Common myeloid progenitor, CD34-positive (primary cell): ENCODE data around the gene TMEM54.
A peak's percentile ranks its signal among the peaks of the same experiment; 100 is the strongest.

Experiments used
- CTCF ChIA-PET: fragments of 350-600 bp; sonication (Branson Sonifier 250); formaldehyde crosslinking; loops from one replicate; lab custom pipeline; 2021; ENCODE audit warnings: antibody characterized with exemption; lab: Charles Lee
- POLR2A ChIA-PET: fragments of 350-600 bp; sonication (Branson Sonifier 250); formaldehyde crosslinking; loops from one replicate; lab custom pipeline; 2021; ENCODE audit warnings: antibody characterized with exemption; lab: Charles Lee
- DNase-seq, 3 donors: peaks; one replicate each; pipeline versions ENCODE4 v3.0.0 to v3.0.0-alpha.2; 2013
- H3K27ac ChIP-seq, 2 experiments: 1 replicate in 1 of 2; 2 replicates in 1 of 2; pipeline ENCODE4 v1.7.0; 2013; ENCODE audit warnings: inconsistent platforms in 2 of 2, low read length in 2 of 2, mild to moderate bottlenecking in 2 of 2, low read depth in 1 of 2, moderate library complexity in 1 of 2; ENCODE audit not compliant: severe bottlenecking in 2 of 2, insufficient read depth in 1 of 2, poor library complexity in 1 of 2
- H3K27me3 ChIP-seq, 5 experiments: replicated peaks in 2 of 5; 1 replicate in 3 of 5; 2 replicates in 2 of 5; pipeline versions ENCODE4 v1.6.1 to v1.7.0; 2013; ENCODE audit warnings: low read length in 4 of 5, mild to moderate bottlenecking in 2 of 5, moderate library complexity in 2 of 5, inconsistent platforms in 1 of 5; ENCODE audit not compliant: insufficient read depth in 5 of 5, control insufficient read depth in 4 of 5
- H3K36me3 ChIP-seq, 4 experiments: 1 replicate in 2 of 4; 2 replicates in 2 of 4; pipeline versions ENCODE4 v1.6.1 to v1.7.0; 2013; ENCODE audit warnings: low read length in 3 of 4, control low read depth in 1 of 4, mild to moderate bottlenecking in 1 of 4; ENCODE audit not compliant: control insufficient read depth in 4 of 4, insufficient read depth in 4 of 4
- H3K4me1 ChIP-seq, 4 experiments: 1 replicate in 3 of 4; 2 replicates in 1 of 4; pipeline versions ENCODE4 v1.6.1 to v1.7.1; 2013; ENCODE audit warnings: low read length in 3 of 4, mild to moderate bottlenecking in 3 of 4, control low read depth in 1 of 4, inconsistent platforms in 1 of 4, moderate library complexity in 1 of 4; ENCODE audit not compliant: control insufficient read depth in 4 of 4, insufficient read depth in 4 of 4; ENCODE audit errors: control extremely low read depth in 1 of 4
- H3K4me3 ChIP-seq, 7 experiments: 1 replicate in 4 of 7; 2 replicates in 3 of 7; pipeline versions ENCODE4 v1.5.1 to v1.7.0; 2013; ENCODE audit warnings: mild to moderate bottlenecking in 7 of 7, low read length in 6 of 7, moderate library complexity in 6 of 7, inconsistent platforms in 2 of 7, low read depth in 2 of 7, control low read depth in 1 of 7; ENCODE audit not compliant: insufficient read depth in 4 of 7, control insufficient read depth in 1 of 7; ENCODE audit errors: extremely low read depth in 1 of 7
- H3K9me3 ChIP-seq, 5 experiments: 1 replicate in 4 of 5; 2 replicates in 1 of 5; pipeline versions ENCODE4 v1.6.1 to v1.7.1; 2013; ENCODE audit warnings: low read length in 4 of 5, mild to moderate bottlenecking in 2 of 5, inconsistent platforms in 1 of 5, low read depth in 1 of 5, moderate library complexity in 1 of 5; ENCODE audit not compliant: control insufficient read depth in 4 of 5, insufficient read depth in 2 of 5; ENCODE audit errors: control extremely low read depth in 1 of 5
- WGBS: methylation state at CpG from one replicate; pipeline ENCODE4 v1.1.5; 2013; ENCODE audit not compliant: insufficient coverage; 5-methylcytosine and 5-hydroxymethylcytosine counted together

TMEM54 gene

DNA sequence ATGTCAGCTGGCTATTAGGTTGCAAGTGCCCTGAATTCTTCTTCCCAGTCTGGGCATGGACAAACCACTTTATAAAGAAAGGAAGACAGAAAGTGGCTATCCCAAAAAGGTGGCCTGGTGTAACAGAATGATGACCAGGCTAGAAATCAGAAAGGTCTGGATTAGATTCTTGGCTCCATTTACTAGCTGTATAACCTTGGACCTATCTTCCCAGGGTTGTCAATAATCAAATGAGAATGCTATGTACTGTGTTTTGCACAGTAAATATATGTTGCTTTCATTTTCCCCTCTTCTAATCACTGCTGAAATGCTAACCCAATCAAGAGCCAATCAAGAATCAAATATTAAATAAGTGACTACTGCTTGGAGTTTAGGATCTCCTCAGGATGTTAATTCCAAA, 43.0 kb upstream of the TMEM54 start:
- CTCF ChIA-PET = interaction anchor here (1.0 to 16.3 kb wide), 5 partner anchors 9 to 64 kb away, joined by 4 to 200 read pairs (median 7); no protein-coding TSS in a partner anchor
- no peak overlapping the region for H3K27ac ChIP-seq
- no peak for DNase-seq
- POLR2A ChIA-PET = no interaction called here
- no peaks in the 10 kb centered on the region for H3K27me3 ChIP-seq
- no peak overlapping the region for H3K4me3 ChIP-seq
- no peaks in the 10 kb centered on the region for H3K9me3 ChIP-seq
- peaks cover 0 to 9% (median 1%) of the 10 kb centered on the region in 4 experiments for H3K4me1 ChIP-seq
- peaks cover 19 to 70% (median 47%) of the 10 kb centered on the region in 4 experiments for H3K36me3 ChIP-seq

DNA sequence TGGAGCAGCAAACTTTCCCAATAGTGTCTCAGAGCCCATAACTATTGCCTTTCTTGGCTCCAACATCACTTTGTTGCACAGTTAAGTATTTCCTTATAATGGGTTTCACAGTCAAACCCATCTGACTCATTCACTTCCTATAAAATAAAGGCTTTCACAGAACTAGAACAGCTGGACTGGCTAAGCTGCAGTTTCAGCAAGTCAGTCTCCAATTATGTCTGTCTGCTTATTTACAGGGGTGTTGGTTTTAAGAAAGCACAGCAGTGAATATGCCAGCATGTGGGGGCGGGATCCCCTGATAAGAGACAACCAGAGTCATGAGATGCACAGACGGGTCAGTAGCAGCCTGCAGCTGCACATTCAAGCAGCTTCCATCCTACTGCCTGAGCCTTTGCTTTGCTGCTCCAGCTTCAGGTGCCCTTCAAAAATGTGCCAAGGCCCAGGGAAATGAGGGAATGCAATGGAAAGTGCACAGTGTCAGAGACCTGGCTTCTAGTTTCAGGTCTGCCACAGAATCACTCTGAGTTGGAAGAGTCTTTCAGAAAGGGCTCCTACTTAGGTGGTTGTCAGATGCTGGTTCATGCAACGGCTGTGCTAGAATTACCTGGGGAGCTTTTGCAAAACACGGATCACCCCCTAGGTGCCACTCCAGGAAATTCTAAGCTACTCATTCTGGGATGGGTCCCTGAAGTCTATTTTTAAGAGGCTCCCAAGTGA, 38.6 kb upstream of the TMEM54 start:
- H3K9me3 ChIP-seq = no peaks in the 10 kb centered on the region
- peaks cover 0 to 17% (median 11%) of the 10 kb centered on the region in 4 experiments for H3K4me1 ChIP-seq
- H3K27ac ChIP-seq = no peak overlapping the region
- DNase-seq = peak in 2 of 3 donors; percentile 33 to 43
- ChIA-PET POLR2A (no interaction called here), CTCF (interaction anchor here (0.9 to 16.3 kb wide), 7 partner anchors 9 to 147 kb away, joined by 3 to 200 read pairs (median 4); no protein-coding TSS in a partner anchor)
- H3K36me3 ChIP-seq = peaks cover 10 to 69% (median 45%) of the 10 kb centered on the region in 4 experiments
- no peak overlapping the region for H3K4me3 ChIP-seq
- no peaks in the 10 kb centered on the region for H3K27me3 ChIP-seq
- WGBS = 100% methylated on average over 3 of the region's 4 CpGs

DNA sequence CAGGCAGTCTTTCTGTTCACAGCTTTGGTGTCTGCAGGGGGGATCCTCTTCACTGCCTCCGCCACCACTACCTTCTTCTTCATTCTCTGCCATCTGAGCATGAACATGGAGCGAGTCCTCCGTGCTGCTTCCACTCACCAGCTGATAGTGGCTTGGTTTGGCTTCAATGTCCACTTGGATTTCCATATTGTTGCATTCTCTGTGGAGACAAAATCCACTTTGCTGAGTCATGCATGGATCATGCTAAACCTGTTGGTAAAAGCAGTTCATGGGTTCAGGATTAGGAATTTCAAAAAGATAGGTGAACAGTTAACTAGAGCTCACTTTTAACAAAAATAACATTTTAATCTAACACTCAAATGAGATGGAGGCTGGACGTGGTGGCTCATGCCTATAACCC, 35.9 kb upstream of the TMEM54 start:
- ChIA-PET CTCF (interaction anchor here (1.0 to 16.3 kb wide), 6 partner anchors 15 to 150 kb away, joined by 3 to 200 read pairs (median 4); no protein-coding TSS in a partner anchor), POLR2A (no interaction called here)
- WGBS = 100% methylated on average over 4 of the region's 4 CpGs
- no peak overlapping the region for H3K4me3 ChIP-seq
- peaks cover 0 to 24% (median 17%) of the 10 kb centered on the region in 4 experiments for H3K4me1 ChIP-seq
- peaks cover 7 to 45% (median 27%) of the 10 kb centered on the region in 4 experiments for H3K36me3 ChIP-seq
- no peak for DNase-seq
- H3K27me3 ChIP-seq = no peaks in the 10 kb centered on the region
- H3K27ac ChIP-seq = no peak overlapping the region
- no peaks in the 10 kb centered on the region for H3K9me3 ChIP-seq

DNA sequence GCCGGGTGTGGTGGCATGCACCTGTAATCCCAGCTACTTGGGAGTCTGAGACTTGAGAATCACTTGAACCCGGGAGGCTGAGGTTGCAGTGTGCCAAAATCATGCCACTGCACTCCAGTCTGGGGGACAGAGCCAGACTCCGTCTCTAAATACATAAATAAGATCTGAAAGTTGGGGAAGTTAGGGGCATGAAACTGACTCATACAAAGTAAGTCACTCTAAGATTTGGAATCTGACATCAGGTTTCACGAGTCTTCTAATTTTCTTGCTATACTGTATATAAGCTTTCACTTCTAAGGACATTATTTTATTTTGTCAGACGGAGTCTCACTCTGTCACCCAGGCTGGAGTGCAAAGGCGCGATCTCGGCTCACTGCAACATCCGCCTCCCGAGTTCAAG, 33.3 kb upstream of the TMEM54 start:
- no peak overlapping the region for H3K4me3 ChIP-seq
- ChIA-PET CTCF (interaction anchor here (0.7 to 16.3 kb wide), 16 partner anchors 9 to 152 kb away, joined by 3 to 200 read pairs (median 6); no protein-coding TSS in a partner anchor), POLR2A (no interaction called here)
- no peak for DNase-seq
- no peaks in the 10 kb centered on the region for H3K27me3 ChIP-seq
- 93% methylated on average over 5 of the region's 10 CpGs for WGBS
- H3K4me1 ChIP-seq = peaks cover 0 to 23% (median 15%) of the 10 kb centered on the region in 4 experiments
- H3K36me3 ChIP-seq = peaks cover 4 to 26% (median 19%) of the 10 kb centered on the region in 4 experiments
- no peaks in the 10 kb centered on the region for H3K9me3 ChIP-seq
- no peak overlapping the region for H3K27ac ChIP-seq

DNA sequence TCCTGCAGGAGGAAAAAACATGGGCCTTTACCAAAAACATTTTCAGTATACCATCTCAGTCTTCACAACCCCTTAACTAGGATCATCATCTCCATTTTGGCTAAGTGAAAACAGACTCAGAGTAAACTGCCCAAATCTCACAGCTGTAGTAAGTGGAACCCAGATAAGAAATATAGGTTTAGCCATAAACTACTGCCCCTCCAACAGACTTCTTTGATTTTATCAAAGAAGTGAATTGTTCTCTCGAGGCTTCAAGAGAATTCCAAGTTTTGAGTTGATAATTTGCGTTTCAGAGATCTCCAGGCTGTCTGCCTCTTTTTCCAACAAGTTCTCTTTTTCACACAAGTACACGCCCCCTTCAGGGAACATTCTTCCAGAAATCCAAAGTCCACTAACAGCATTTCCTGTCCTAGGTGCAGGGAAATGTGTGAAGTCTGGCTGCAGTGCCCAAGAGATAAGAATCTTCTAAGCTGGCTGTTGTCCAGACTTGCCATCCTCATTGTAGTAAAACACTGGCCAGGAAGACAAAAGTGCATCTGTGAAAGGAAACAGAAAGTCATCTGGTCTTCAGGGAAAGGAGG, 32.6 kb upstream of the TMEM54 start:
- POLR2A ChIA-PET = no interaction called here
- Histone ChIP-seq H3K4me1 (peaks cover 0 to 23% (median 14%) of the 10 kb centered on the region in 4 experiments), H3K27me3 (peaks cover 0 to 3% (median 0%) of the 10 kb centered on the region in 5 experiments), H3K9me3 (no peaks in the 10 kb centered on the region), H3K36me3 (peaks cover 4 to 24% (median 18%) of the 10 kb centered on the region in 4 experiments), H3K27ac (no peak overlapping the region), H3K4me3 (no peak overlapping the region)
- CTCF ChIA-PET = interaction anchor here (0.7 to 16.3 kb wide), 21 partner anchors 10 to 160 kb away, joined by 3 to 200 read pairs (median 6); no protein-coding TSS in a partner anchor
- peak in 1 of 3 donors; percentile 11 for DNase-seq
- 67% methylated on average over 1 of the region's 3 CpGs for WGBS

DNA sequence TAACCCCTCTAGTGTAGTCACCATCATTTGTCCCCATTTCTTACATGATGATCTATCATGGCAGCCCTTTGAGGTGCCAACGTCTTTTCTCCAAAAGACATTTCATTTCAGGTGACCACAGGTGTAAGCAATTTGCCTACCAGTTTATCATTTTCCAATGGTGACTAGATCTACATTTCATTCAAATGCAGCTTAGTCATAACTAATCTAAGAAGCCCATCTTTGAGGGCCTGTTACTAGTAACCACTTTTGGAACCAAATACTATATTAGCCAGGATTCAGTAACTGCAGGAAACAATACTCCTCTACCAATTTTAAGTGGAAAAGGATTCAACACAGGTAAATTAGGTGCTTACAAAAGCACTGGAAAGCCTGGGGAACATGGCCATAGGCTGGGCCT, 30.6 kb upstream of the TMEM54 start:
- Histone ChIP-seq H3K4me3 (no peak overlapping the region), H3K9me3 (no peaks in the 10 kb centered on the region), H3K36me3 (peaks cover 0 to 7% (median 2%) of the 10 kb centered on the region in 4 experiments), H3K27ac (no peak overlapping the region), H3K4me1 (peaks cover 0 to 23% (median 14%) of the 10 kb centered on the region in 4 experiments), H3K27me3 (peaks cover 0 to 10% (median 2%) of the 10 kb centered on the region in 5 experiments)
- 93% methylated on average over 1 of the region's 1 CpG for WGBS
- CTCF ChIA-PET = interaction anchor here (0.6 to 16.3 kb wide), 17 partner anchors 11 to 155 kb away, joined by 3 to 200 read pairs (median 4); no protein-coding TSS in a partner anchor
- POLR2A ChIA-PET = interaction anchor here (1.2 kb wide), 1 partner anchor 31 kb away, joined by 3 read pairs; no protein-coding TSS in a partner anchor
- DNase-seq = no peak
